SK-N-SH treated with all-trans-retinoic acid at 6 μM for 48 hours (cell line): ENCODE measurements around the gene CDYL.

Experiments used
- ATAC-seq: fragments of 200-7000 bp; cut with Tn5 transposase; 3 replicates; pipeline ENCODE4 v1.9.1; 2020; ENCODE audit warnings: mild to moderate bottlenecking, moderate library complexity
- ARNTL ChIP-seq: fragments of 450-650 bp; formaldehyde crosslinking; IDR thresholded peaks from 2 replicates; pipeline ENCODE4 v1.5.0; 2020; ENCODE audit warnings: low read depth, mild to moderate bottlenecking, moderate library complexity, borderline replicate concordance
- BACH2 ChIP-seq: fragments of 250-450 bp; sonication (Bioruptor Pico); IDR thresholded peaks from 2 replicates; pipeline ENCODE4 v1.9.0; 2021; ENCODE audit warnings: mild to moderate bottlenecking, borderline replicate concordance
- CSDC2 ChIP-seq: fragments of 250-450 bp; sonication (Bioruptor Pico); IDR thresholded peaks from 2 replicates; pipeline ENCODE4 v1.5.0; 2020; ENCODE audit warnings: mild to moderate bottlenecking, moderate library complexity
- CSRNP3 ChIP-seq: fragments of 250-450 bp; sonication (Bioruptor Pico); IDR thresholded peaks from 2 replicates; pipeline ENCODE4 v1.5.1; 2021; ENCODE audit warnings: mild to moderate bottlenecking, moderate library complexity
- ESRRG ChIP-seq: fragments of 250-450 bp; sonication (Bioruptor Pico); IDR thresholded peaks from 2 replicates; pipeline ENCODE4 v1.6.1; 2021; ENCODE audit warnings: mild to moderate bottlenecking
- GLIS3 ChIP-seq: fragments of 250-450 bp; sonication (Bioruptor Pico); IDR thresholded peaks from 2 replicates; pipeline ENCODE4 v1.5.0; 2020; ENCODE audit warnings: mild to moderate bottlenecking, moderate library complexity
- ISL1 ChIP-seq: fragments of 250-450 bp; sonication (Bioruptor Pico); IDR thresholded peaks from 2 replicates; pipeline ENCODE4 v2.1.2; 2022; ENCODE audit warnings: mild to moderate bottlenecking, moderate library complexity
- OSR1 ChIP-seq: fragments of 250-450 bp; sonication (Bioruptor Pico); IDR thresholded peaks from 2 replicates; pipeline ENCODE4 v1.8.0; 2022; ENCODE audit warnings: moderate library complexity, mild to moderate bottlenecking, inconsistent platforms
- PATZ1 ChIP-seq: fragments of 250-450 bp; sonication (Bioruptor Pico); IDR thresholded peaks from 2 replicates; pipeline ENCODE4 v1.8.0; 2020; ENCODE audit warnings: mild to moderate bottlenecking, moderate library complexity, borderline replicate concordance
- PPARA ChIP-seq: fragments of 250-450 bp; sonication (Bioruptor Pico); IDR thresholded peaks from 2 replicates; pipeline ENCODE4 v1.5.0; 2020; ENCODE audit warnings: mild to moderate bottlenecking, borderline replicate concordance
- SNAI2 ChIP-seq: fragments of 250-450 bp; sonication (Bioruptor Pico); IDR thresholded peaks from 2 replicates; pipeline ENCODE4 v1.5.0; 2020; ENCODE audit warnings: mild to moderate bottlenecking, moderate library complexity
- TCF4 ChIP-seq: fragments of 250-450 bp; sonication (Bioruptor Pico); IDR thresholded peaks from 2 replicates; pipeline ENCODE4 v1.8.0; 2021; ENCODE audit warnings: mild to moderate bottlenecking, moderate library complexity, borderline replicate concordance
- TOX ChIP-seq: fragments of 250-450 bp; sonication (Bioruptor Pico); IDR thresholded peaks from 2 replicates; pipeline ENCODE4 v1.8.0; 2021; ENCODE audit warnings: mild to moderate bottlenecking, moderate library complexity, borderline replicate concordance
- ZFP3 ChIP-seq: fragments of 250-450 bp; sonication (Bioruptor Pico); IDR thresholded peaks from 2 replicates; pipeline ENCODE4 v1.5.0; 2020; ENCODE audit warnings: mild to moderate bottlenecking, moderate library complexity
- ZFP30 ChIP-seq: fragments of 450-650 bp; formaldehyde crosslinking; IDR thresholded peaks from 2 replicates; pipeline ENCODE4 v1.5.0; 2022; ENCODE audit warnings: mild to moderate bottlenecking, moderate library complexity
- ZNF565 ChIP-seq: fragments of 450-650 bp; formaldehyde crosslinking; conservative IDR thresholded peaks from 2 replicates; pipeline ENCODE4 v1.5.0; 2020; ENCODE audit warnings: low read depth, mild to moderate bottlenecking, moderate library complexity
- ZNF70 ChIP-seq: fragments of 450-650 bp; formaldehyde crosslinking; IDR thresholded peaks from 2 replicates; pipeline ENCODE4 v1.5.0; 2020; ENCODE audit warnings: mild to moderate bottlenecking, moderate library complexity
- ZNF8 ChIP-seq: fragments of 450-650 bp; formaldehyde crosslinking; IDR thresholded peaks from 2 replicates; pipeline ENCODE4 v1.5.0; 2020; ENCODE audit warnings: mild to moderate bottlenecking, moderate library complexity
- TF ChIP-seq, protein P1 (sequence below): fragments of 250-450 bp; sonication (Bioruptor Pico); IDR thresholded peaks from 2 replicates; pipeline ENCODE4 v1.5.0; 2020; ENCODE audit warnings: mild to moderate bottlenecking, moderate library complexity
- TF ChIP-seq, protein P2 (sequence below): fragments of 250-450 bp; sonication (Bioruptor Pico); IDR thresholded peaks from 2 replicates; pipeline ENCODE4 v1.5.1; 2020; ENCODE audit warnings: low read depth, mild to moderate bottlenecking, moderate library complexity
- TF ChIP-seq, protein P3 (sequence below): fragments of 250-450 bp; sonication (Bioruptor Pico); IDR thresholded peaks from 2 replicates; pipeline ENCODE4 v1.8.0; 2021; ENCODE audit warnings: low read depth, mild to moderate bottlenecking, moderate library complexity, borderline replicate concordance

CDYL gene

GRCh38 chr6:4908062-4908461 lies 131.9 kb downstream of the CDYL start (continued):
- TF ChIP-seq TOX (CRISPR knock-in tag): no peak

- no peak for ATAC-seq
- TF ChIP-seq ZFP3 (CRISPR knock-in tag): no peak
- no peak for TF ChIP-seq CSRNP3 (CRISPR knock-in tag)
- no peak for TF ChIP-seq ZFP30 (CRISPR knock-in tag)
- no peak for TF ChIP-seq PPARA (CRISPR knock-in tag)
- TF ChIP-seq, protein P1, sequence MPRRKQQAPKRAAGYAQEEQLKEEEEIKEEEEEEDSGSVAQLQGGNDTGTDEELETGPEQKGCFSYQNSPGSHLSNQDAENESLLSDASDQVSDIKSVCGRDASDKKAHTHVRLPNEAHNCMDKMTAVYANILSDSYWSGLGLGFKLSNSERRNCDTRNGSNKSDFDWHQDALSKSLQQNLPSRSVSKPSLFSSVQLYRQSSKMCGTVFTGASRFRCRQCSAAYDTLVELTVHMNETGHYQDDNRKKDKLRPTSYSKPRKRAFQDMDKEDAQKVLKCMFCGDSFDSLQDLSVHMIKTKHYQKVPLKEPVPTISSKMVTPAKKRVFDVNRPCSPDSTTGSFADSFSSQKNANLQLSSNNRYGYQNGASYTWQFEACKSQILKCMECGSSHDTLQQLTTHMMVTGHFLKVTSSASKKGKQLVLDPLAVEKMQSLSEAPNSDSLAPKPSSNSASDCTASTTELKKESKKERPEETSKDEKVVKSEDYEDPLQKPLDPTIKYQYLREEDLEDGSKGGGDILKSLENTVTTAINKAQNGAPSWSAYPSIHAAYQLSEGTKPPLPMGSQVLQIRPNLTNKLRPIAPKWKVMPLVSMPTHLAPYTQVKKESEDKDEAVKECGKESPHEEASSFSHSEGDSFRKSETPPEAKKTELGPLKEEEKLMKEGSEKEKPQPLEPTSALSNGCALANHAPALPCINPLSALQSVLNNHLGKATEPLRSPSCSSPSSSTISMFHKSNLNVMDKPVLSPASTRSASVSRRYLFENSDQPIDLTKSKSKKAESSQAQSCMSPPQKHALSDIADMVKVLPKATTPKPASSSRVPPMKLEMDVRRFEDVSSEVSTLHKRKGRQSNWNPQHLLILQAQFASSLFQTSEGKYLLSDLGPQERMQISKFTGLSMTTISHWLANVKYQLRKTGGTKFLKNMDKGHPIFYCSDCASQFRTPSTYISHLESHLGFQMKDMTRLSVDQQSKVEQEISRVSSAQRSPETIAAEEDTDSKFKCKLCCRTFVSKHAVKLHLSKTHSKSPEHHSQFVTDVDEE: no peak
- no peak for TF ChIP-seq ZNF565 (CRISPR knock-in tag)
- no peak for TF ChIP-seq ARNTL (CRISPR knock-in tag)
- TF ChIP-seq GLIS3 (CRISPR knock-in tag): no peak
- no peak for TF ChIP-seq OSR1 (CRISPR knock-in tag)
- TF ChIP-seq, protein P2, sequence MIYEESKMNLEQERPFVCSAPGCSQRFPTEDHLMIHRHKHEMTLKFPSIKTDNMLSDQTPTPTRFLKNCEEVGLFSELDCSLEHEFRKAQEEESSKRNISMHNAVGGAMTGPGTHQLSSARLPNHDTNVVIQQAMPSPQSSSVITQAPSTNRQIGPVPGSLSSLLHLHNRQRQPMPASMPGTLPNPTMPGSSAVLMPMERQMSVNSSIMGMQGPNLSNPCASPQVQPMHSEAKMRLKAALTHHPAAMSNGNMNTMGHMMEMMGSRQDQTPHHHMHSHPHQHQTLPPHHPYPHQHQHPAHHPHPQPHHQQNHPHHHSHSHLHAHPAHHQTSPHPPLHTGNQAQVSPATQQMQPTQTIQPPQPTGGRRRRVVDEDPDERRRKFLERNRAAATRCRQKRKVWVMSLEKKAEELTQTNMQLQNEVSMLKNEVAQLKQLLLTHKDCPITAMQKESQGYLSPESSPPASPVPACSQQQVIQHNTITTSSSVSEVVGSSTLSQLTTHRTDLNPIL: no peak
- TF ChIP-seq, protein P3, sequence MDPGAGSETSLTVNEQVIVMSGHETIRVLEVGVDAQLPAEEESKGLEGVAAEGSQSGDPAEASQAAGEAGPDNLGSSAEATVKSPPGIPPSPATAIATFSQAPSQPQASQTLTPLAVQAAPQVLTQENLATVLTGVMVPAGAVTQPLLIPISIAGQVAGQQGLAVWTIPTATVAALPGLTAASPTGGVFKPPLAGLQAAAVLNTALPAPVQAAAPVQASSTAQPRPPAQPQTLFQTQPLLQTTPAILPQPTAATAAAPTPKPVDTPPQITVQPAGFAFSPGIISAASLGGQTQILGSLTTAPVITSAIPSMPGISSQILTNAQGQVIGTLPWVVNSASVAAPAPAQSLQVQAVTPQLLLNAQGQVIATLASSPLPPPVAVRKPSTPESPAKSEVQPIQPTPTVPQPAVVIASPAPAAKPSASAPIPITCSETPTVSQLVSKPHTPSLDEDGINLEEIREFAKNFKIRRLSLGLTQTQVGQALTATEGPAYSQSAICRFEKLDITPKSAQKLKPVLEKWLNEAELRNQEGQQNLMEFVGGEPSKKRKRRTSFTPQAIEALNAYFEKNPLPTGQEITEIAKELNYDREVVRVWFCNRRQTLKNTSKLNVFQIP (CRISPR knock-in tag): no peak
- no peak for TF ChIP-seq BACH2 (CRISPR knock-in tag)
- TF ChIP-seq PATZ1: no peak
- no peak for TF ChIP-seq TOX (CRISPR knock-in tag)
- TF ChIP-seq TCF4: no peak
- TF ChIP-seq ZNF8 (CRISPR knock-in tag): no peak
- no peak for TF ChIP-seq CSDC2
Measured at GRCh38 chr6:4909063-4909706, 133.0 kb downstream of the CDYL start.

GRCh38 chr6:4910037-4910760 lies 134.0 kb downstream of the CDYL start:
- ATAC-seq: no peak
- TF ChIP-seq OSR1 (CRISPR knock-in tag) (no peak), ARNTL (CRISPR knock-in tag) (no peak), SNAI2 (CRISPR knock-in tag) (no peak), TCF4 (no peak), ESRRG (no peak), BACH2 (CRISPR knock-in tag) (no peak), ZNF565 (CRISPR knock-in tag) (no peak), ISL1 (CRISPR knock-in tag) (no peak), CSDC2 (no peak), GLIS3 (CRISPR knock-in tag) (no peak), ZNF70 (no peak), CSRNP3 (CRISPR knock-in tag) (no peak)
- TF ChIP-seq, protein P2: no peak
- TF ChIP-seq, protein P1: no peak
